ENCODE data around the gene RDX.

The RDX gene

GRCh38 chr11:110126936-110127335 is 169.5 kb downstream of the RDX start:
- DNase-seq, result no peak

DNA sequence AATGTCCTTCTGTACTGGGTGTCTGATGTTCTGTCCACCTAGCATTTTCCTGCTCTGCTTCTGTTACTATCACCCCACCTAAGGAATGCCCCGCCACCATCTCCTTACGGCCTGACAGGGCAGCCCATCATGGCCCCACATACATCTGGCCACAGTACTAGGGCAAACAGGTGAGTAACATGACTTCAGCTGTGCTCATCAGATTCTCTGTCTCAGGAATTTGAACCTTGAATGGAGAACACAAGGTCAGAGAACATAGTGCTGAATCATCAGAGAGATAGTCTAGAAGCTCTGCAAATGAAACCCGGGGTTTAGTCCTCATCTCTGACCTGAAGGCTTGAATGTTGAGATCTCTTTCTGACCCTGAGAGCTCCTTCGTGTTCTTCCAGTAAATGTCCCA is 170.8 kb downstream of the RDX start:
- no peak for DNase-seq
